BE2C (cell line): ENCODE results near the gene PEMT.

Experiments
- DNase-seq: peaks from one replicate; pipeline ENCODE4 v3.0.0-alpha.2; 2020
- H3K27me3 ChIP-seq: fragments of 250-450 bp; sonication (Bioruptor Pico); 2 replicates; pipeline ENCODE4 v1.5.1; 2020; ENCODE audit warnings: mild to moderate bottlenecking
- H3K36me3 ChIP-seq: fragments of 250-450 bp; sonication (Bioruptor Pico); 2 replicates; pipeline ENCODE4 v1.5.1; 2020; ENCODE audit warnings: mild to moderate bottlenecking
- H3K4me1 ChIP-seq: fragments of 250-450 bp; sonication (Bioruptor Pico); 2 replicates; pipeline ENCODE4 v1.5.1; 2020
- H3K4me3 ChIP-seq: 2 replicates; pipeline ENCODE4 v1.5.1; 2011; ENCODE audit warnings: low read depth, low read length
- H3K9me3 ChIP-seq: fragments of 250-450 bp; sonication (Bioruptor Pico); 2 replicates; pipeline ENCODE4 v1.5.1; 2020
- TF ChIP-seq, protein P1 (sequence below): IDR thresholded peaks from 2 replicates; pipeline ENCODE4 v1.5.1; 2012; ENCODE audit warnings: mild to moderate bottlenecking, low read depth, low read length

The PEMT gene

DNA sequence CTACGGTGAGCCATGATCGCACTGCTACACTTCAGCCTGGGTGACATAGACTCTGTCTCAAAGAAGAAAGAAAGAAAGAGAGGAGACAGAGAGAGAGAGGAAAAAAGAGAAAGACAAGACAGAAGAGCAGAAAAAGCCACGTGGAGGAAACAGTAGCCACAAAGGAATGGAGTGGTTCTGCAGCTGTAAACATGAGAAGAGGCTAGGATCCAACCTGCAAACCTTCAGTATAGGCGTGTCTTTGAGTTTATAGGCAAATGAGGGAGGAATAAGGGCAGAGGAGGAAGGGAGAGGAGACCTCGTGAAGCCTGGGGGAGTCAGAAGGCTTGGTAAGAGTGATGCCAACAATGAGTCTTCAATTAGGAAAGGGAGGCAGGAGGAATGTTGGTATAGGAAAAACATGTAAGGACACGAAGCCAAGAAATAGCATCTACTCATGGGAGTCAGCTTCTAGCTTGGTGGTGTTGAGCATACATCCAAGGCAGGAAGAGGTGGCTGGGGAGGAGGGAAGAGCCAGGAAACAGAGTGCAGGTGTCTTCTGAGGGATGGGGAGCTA is 110.8 kb downstream of the PEMT start:
- Histone ChIP-seq H3K9me3 (no peaks in the 10 kb centered on the region), H3K27me3 (no peaks in the 10 kb centered on the region), H3K36me3 (no peaks in the 10 kb centered on the region), H3K4me3 (no peak overlapping the region), H3K4me1 (no peaks in the 10 kb centered on the region)
- TF ChIP-seq, protein P1, sequence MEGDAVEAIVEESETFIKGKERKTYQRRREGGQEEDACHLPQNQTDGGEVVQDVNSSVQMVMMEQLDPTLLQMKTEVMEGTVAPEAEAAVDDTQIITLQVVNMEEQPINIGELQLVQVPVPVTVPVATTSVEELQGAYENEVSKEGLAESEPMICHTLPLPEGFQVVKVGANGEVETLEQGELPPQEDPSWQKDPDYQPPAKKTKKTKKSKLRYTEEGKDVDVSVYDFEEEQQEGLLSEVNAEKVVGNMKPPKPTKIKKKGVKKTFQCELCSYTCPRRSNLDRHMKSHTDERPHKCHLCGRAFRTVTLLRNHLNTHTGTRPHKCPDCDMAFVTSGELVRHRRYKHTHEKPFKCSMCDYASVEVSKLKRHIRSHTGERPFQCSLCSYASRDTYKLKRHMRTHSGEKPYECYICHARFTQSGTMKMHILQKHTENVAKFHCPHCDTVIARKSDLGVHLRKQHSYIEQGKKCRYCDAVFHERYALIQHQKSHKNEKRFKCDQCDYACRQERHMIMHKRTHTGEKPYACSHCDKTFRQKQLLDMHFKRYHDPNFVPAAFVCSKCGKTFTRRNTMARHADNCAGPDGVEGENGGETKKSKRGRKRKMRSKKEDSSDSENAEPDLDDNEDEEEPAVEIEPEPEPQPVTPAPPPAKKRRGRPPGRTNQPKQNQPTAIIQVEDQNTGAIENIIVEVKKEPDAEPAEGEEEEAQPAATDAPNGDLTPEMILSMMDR, result no peak
- DNase-seq, result no peak

DNA sequence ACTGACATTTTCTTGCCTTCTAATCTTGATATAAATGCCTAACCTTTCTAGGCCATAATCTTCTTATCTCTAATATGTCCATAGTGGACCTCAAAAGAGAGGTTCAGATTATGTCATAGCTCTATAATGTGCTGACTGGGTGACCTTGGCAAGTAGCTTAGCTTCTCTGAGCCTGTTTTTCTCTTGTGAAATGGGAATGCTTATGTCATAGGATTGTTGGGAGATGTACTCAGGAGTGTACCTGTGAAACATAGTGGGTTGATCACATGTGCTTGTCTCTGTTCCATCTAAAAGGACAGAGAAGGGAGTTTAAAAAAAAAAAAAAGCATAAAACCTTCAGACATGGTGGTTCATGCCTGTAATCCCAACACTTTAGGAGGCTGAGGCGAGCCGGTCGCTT is 112.3 kb downstream of the PEMT start:
- TF ChIP-seq, protein P1, result no peak
- Histone ChIP-seq H3K4me1 (no peaks in the 10 kb centered on the region), H3K36me3 (no peaks in the 10 kb centered on the region), H3K4me3 (no peak overlapping the region), H3K9me3 (no peaks in the 10 kb centered on the region), H3K27me3 (no peaks in the 10 kb centered on the region)
- no peak for DNase-seq

DNA sequence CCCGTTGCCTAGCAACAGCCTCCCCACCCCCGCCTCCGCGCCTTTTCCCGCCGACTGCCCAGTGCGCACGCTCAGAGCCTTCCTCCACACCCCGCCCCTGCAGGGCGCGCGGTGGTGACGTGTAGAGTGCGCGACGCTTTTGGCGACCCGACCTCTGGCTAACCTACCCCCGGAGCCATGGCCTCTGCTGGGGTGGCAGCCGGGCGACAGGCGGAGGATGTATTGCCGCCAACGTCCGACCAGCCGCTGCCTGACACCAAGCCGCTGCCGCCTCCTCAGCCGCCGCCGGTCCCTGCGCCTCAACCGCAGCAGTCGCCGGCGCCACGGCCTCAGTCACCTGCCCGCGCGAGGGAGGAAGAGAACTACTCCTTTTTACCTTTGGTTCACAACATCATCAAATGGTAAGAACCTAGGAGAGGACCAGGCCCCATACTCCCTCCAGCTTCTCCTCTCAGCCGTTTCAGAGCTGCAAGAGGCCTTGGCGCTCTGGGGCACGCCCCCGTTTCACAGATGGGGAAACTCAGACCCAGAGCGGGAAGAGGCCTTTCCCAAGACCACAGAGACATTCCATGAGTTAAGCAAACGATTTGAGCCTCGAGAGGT is 114.5 kb downstream of the PEMT start, which contains the start of gene MED9:
MED9 (plus strand) TSS at position 136 of the 603 bp plus-strand sequence; CDS start at position 178, 42 bp downstream.
- TF ChIP-seq, protein P1, result no peak
- Histone ChIP-seq H3K9me3 (no peaks in the 10 kb centered on the region), H3K36me3 (no peaks in the 10 kb centered on the region), H3K4me3 (peak within 1 kb of the TSS; percentile 72), H3K27me3 (no peaks in the 10 kb centered on the region), H3K4me1 (no peaks in the 10 kb centered on the region)
- peak; percentile 88 for DNase-seq

DNA sequence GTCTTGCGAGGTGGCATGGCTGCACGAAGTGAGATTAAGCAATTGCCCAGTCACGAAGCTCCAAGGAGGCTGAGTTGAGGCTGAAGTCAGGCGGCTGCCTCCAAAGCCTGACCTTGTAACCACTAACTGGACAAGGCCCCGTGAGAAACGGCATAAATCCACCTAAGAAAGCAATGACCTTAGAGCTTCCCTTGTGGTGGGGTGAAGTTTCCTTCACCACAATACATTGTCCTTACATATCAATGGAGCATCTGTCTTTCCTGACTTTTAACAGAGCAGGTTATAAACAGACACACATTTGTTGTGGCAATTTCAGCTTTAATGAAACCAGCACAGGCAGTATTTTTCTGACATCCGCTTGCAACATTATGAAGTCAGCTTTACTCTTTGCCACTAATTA is 117.2 kb downstream of the PEMT start:
- Histone ChIP-seq H3K4me1 (no peaks in the 10 kb centered on the region), H3K4me3 (no peak overlapping the region), H3K9me3 (no peaks in the 10 kb centered on the region), H3K36me3 (no peaks in the 10 kb centered on the region), H3K27me3 (no peaks in the 10 kb centered on the region)
- TF ChIP-seq, protein P1, result no peak
- DNase-seq, result no peak

DNA sequence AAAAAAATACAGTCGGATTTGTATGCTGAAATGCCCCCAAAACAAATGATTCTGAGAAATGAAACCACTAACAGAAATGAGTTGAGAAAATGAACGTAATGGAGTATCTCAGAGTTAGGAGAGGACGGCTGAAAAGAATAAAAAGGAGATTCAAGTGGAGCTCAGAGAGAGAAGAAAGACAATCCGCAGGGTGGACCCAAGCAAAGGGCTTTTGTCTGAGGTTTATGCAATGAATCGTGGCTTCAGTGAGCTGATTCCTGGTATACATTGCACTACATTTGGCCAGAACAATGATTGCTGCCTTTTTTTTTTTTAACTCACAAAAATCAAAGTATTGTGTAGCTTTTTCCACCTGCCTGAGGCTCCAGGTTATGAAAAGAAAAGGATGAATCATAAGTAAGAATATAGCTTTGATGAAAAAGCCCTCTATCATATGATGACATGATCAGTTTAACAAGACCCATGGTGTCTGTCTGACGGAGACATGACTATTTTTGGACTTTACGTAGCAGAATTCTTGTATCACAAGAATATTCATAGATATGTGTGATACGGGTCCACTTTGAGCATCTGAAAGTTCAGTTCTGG is 119.1 kb downstream of the PEMT start:
- Histone ChIP-seq H3K36me3 (no peaks in the 10 kb centered on the region), H3K4me1 (no peaks in the 10 kb centered on the region), H3K27me3 (no peaks in the 10 kb centered on the region), H3K4me3 (no peak overlapping the region), H3K9me3 (no peaks in the 10 kb centered on the region)
- TF ChIP-seq, protein P1, result no peak
- no peak for DNase-seq

DNA sequence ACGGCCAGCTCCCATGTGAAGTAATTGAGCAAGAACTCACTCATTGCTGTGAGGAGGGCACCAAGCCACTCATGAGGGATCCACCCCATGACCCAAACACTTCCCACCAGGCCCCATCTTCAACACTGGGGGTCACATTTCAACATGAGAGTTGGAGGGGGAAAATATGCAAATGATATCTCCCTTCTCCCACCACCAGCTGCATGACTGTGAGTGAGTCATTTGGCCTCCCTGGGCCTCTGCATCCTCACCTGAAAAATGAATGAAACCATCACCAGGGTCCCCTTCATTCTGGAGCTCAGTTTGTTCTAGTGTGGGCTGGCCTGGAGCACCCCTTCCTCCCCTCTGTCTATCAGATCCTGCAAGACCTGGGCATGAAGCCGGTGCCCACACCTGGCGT is 121.5 kb downstream of the PEMT start:
- Histone ChIP-seq H3K4me1 (no peaks in the 10 kb centered on the region), H3K4me3 (no peak overlapping the region), H3K27me3 (no peaks in the 10 kb centered on the region), H3K36me3 (no peaks in the 10 kb centered on the region), H3K9me3 (no peaks in the 10 kb centered on the region)
- no peak for DNase-seq
- TF ChIP-seq, protein P1, result no peak
